ENCODE data around the gene NOS3. TPM values are rescaled to one million over a fixed set of nuclear protein-coding genes. Genes with fewer than 3 reads are reported as not detected.

The NOS3 gene
- polyA plus RNA-seq, 1 of the 3 experiments (the other 2 are of a cell fraction): 0.41 TPM

DNA sequence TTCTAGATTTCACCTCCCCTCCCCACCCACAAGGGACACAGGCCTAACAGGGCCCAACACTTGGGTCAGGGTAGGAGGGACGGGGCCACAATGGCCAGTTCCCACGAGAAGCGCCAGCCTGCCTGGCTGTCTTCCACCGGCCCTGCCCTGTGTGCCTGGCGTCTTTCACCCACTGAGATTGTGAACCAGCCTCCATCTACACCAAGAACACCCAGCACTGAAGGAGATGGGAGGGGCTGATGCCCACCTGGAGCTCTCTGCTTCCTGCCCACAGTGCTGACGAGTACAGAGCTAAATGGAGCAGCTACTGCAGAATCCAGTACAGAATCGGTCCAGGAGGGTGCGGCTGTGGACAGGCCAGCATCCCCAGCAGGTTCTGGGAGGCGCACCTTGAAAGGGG, 55.1 kb downstream of the NOS3 start:
- H3K9ac ChIP-seq: no peak overlapping the region
- H3K79me2 ChIP-seq (ENCODE audit: insufficient read depth): no peaks in the 10 kb centered on the region
- no peaks in the 10 kb centered on the region for H3K9me3 ChIP-seq
- no peak for DNase-seq
- peaks cover 13 to 39% of the 10 kb centered on the region in 2 experiments for H3K4me1 ChIP-seq (ENCODE audit: control insufficient read depth in 1 of 2, insufficient read depth in 2 of 2, low read depth in 1 of 2, low read length in 1 of 2)
- peaks cover 14% of the 10 kb centered on the region for H3F3A ChIP-seq (replicated peaks; ENCODE audit: insufficient read depth)
- no peaks in the 10 kb centered on the region for H3K9me2 ChIP-seq
- peaks cover 4 to 20% of the 10 kb centered on the region in 2 experiments for H3K36me3 ChIP-seq (replicated peaks in 1 of 2; ENCODE audit: control insufficient read depth in 1 of 2, insufficient read depth in 2 of 2, low read length in 1 of 2)
- no peaks in the 10 kb centered on the region for H3K27me3 ChIP-seq (ENCODE audit: insufficient read depth)
- no peaks in the 10 kb centered on the region for H4K20me1 ChIP-seq (ENCODE audit: insufficient read depth)
- H2AFZ ChIP-seq (ENCODE audit: low read depth): no peak overlapping the region
- peak overlapping the region in 1 of 2 experiments; percentile 78; a peak in 1 of 4 replicates for H3K27ac ChIP-seq (ENCODE audit: low read depth in 2 of 2, low read length in 1 of 2)
- TF ChIP-seq, protein P1, sequence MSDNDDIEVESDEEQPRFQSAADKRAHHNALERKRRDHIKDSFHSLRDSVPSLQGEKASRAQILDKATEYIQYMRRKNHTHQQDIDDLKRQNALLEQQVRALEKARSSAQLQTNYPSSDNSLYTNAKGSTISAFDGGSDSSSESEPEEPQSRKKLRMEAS (IDR thresholded peaks at IDR 0.05; ENCODE audit: low read depth): no peak
- TF ChIP-seq POLR2AphosphoS5 (IDR thresholded peaks at IDR 0.05; ENCODE audit: low read depth, low read length): peak; percentile 26; the same call in 1 of the 2 replicates
- no peak for TF ChIP-seq MEF2A (IDR thresholded peaks at IDR 0.05; ENCODE audit: borderline replicate concordance, low read depth)
- H3K4me2 ChIP-seq: no peak overlapping the region
- ChIA-PET POLR2A (no interaction called here), CTCF (interaction anchor here (0.7 to 3.7 kb wide), 8 partner anchors 11 to 80 kb away, joined by 3 to 21 read pairs (median 4); partner anchors contain the start of genes CDK5 and SLC4A2)
- no peak overlapping the region for H3K4me3 ChIP-seq (ENCODE audit: low read depth in 2 of 2, low read length in 1 of 2)
- 92% methylated on average over 9 of the region's 9 CpGs for WGBS (ENCODE audit: low lambda C conversion rate)

DNA sequence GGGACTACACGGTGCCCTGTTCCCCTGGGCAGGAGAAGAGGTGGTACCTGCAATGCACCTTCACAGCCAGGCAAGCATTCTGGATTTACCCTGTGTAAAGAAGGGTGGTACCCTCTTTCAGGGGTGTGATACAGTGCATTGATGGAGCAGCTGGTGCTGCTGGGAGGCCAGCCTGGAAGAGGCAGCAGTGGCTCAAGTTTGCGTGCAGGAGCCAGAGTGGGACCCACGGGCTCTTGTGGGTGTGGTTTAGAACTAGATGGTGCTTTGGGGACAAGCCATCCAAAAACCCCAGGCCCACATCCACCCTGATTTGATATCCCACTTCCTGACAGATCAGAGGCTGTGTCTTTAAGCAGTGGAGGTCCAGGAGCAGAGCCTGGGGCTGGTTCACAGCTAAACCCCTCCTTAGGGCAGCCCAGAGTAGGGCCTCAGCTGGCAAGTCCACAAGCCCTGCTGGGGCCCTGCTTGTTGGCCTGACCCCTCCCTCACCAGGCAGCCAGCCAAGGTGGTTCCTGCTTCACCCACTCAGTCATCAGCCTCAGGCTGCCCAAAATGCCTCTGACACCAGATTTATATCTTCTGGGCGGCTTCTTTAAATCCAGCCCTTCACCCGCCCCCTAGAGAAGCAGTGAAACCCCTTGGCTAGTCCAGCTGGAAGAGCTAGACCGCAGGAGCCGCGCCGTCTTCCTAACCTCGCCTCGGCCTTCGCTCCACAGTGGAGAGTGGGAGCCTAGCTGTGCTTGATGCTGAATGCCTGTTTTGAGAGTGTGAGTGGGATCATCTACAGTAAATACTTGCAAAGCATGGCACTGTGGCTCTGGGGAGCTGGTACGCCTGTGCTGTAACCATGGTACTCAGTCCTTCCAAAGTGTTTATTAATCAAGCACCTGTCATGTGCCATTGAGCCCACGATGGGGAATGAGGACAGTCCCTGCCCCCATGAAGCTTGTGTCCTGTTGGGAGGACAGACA, 56.1 kb downstream of the NOS3 start:
- POLR2A ChIA-PET: interaction anchor here (0.9 to 2.1 kb wide), 2 partner anchors 11 to 19 kb away, joined by 4 to 11 read pairs; partner anchors contain the start of genes ABCB8, CDK5 and SLC4A2
- peak; percentile 88 for DNase-seq
- peak; percentile 20; the same call in 1 of the 2 replicates for TF ChIP-seq FOSL2 (IDR thresholded peaks at IDR 0.05; ENCODE audit: borderline replicate concordance, low read depth)
- peak; percentile 43; the same call in 1 of the 2 replicates for TF ChIP-seq POLR2AphosphoS5 (IDR thresholded peaks at IDR 0.05; ENCODE audit: low read depth, low read length)
- no peak; the same call in 1 of the 2 replicates for TF ChIP-seq JUND (IDR thresholded peaks at IDR 0.05)
- TF ChIP-seq, protein P2, sequence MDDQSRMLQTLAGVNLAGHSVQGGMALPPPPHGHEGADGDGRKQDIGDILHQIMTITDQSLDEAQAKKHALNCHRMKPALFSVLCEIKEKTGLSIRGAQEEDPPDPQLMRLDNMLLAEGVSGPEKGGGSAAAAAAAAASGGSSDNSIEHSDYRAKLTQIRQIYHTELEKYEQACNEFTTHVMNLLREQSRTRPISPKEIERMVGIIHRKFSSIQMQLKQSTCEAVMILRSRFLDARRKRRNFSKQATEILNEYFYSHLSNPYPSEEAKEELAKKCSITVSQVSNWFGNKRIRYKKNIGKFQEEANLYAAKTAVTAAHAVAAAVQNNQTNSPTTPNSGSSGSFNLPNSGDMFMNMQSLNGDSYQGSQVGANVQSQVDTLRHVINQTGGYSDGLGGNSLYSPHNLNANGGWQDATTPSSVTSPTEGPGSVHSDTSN (IDR thresholded peaks at IDR 0.05): peak; percentile 89
- TF ChIP-seq, protein P1 (IDR thresholded peaks at IDR 0.05; ENCODE audit: low read depth): 0 out of 2 replicates have a peak, but pooled peaks have one; percentile 45
- no peak for TF ChIP-seq MXI1 (IDR thresholded peaks at IDR 0.05; ENCODE audit: low read depth, low read length)
- TF ChIP-seq FOXJ3 (CRISPR knock-in tag; IDR thresholded peaks at IDR 0.05): peak; percentile 27; the same call in 1 of the 2 replicates
- peak; percentile 80; the same call in 1 of the 2 replicates for TF ChIP-seq TCF12 (IDR thresholded peaks at IDR 0.05)
- peak; percentile 59 for TF ChIP-seq GATA2 (CRISPR knock-in tag; IDR thresholded peaks at IDR 0.05)
- TF ChIP-seq, protein P3, sequence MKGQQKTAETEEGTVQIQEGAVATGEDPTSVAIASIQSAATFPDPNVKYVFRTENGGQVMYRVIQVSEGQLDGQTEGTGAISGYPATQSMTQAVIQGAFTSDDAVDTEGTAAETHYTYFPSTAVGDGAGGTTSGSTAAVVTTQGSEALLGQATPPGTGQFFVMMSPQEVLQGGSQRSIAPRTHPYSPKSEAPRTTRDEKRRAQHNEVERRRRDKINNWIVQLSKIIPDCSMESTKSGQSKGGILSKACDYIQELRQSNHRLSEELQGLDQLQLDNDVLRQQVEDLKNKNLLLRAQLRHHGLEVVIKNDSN (IDR thresholded peaks at IDR 0.05; ENCODE audit: borderline replicate concordance, low read depth): no peak
- no peak for TF ChIP-seq TAF1 (IDR thresholded peaks at IDR 0.05; ENCODE audit: borderline replicate concordance, low read depth, low read length)
- TF ChIP-seq NFIC (IDR thresholded peaks at IDR 0.05; ENCODE audit: borderline replicate concordance): peak; percentile 94

More for the DNA sequence above, 56.1 kb downstream of the NOS3 start:
- Histone ChIP-seq H3K9me2 (no peaks in the 10 kb centered on the region), H3K4me2 (peak overlapping the region; percentile 60), H3K79me2 (ENCODE audit: insufficient read depth) (no peaks in the 10 kb centered on the region), H4K20me1 (ENCODE audit: insufficient read depth) (no peaks in the 10 kb centered on the region), H3K9ac (no peak overlapping the region), H3K4me3 (ENCODE audit: low read depth in 2 of 2, low read length in 1 of 2) (no peak overlapping the region), H3K36me3 (replicated peaks in 1 of 2; ENCODE audit: control insufficient read depth in 1 of 2, insufficient read depth in 2 of 2, low read length in 1 of 2) (peaks cover 4 to 18% of the 10 kb centered on the region in 2 experiments), H3K27ac (ENCODE audit: low read depth in 2 of 2, low read length in 1 of 2) (peak overlapping the region; percentile 61 to 78), H3K27me3 (ENCODE audit: insufficient read depth) (no peaks in the 10 kb centered on the region), H2AFZ (ENCODE audit: low read depth) (no peak overlapping the region), H3F3A (replicated peaks; ENCODE audit: insufficient read depth) (peaks cover 14% of the 10 kb centered on the region), H3K9me3 (no peaks in the 10 kb centered on the region), H3K4me1 (ENCODE audit: control insufficient read depth in 1 of 2, insufficient read depth in 2 of 2, low read depth in 1 of 2, low read length in 1 of 2) (peaks cover 13 to 39% of the 10 kb centered on the region in 2 experiments)
- WGBS (ENCODE audit: low lambda C conversion rate): 28% methylated on average over 13 of the region's 14 CpGs
- CTCF ChIA-PET: interaction anchor here (0.8 to 3.7 kb wide), 14 partner anchors 10 to 598 kb away, joined by 3 to 21 read pairs (median 4); partner anchors contain the start of genes ABCB8, CDK5 and SLC4A2
